CD4-positive, alpha-beta T cell treated with Interleukin-12 subunit alpha and Interleukin-12 subunit beta, for 1 hour (primary cell): ENCODE results near the gene UBE3A.

ENCODE experiments used
- DNase-seq: peaks from one replicate; pipeline ENCODE4 v3.0.0-alpha.2; 2020

UBE3A gene

DNA sequence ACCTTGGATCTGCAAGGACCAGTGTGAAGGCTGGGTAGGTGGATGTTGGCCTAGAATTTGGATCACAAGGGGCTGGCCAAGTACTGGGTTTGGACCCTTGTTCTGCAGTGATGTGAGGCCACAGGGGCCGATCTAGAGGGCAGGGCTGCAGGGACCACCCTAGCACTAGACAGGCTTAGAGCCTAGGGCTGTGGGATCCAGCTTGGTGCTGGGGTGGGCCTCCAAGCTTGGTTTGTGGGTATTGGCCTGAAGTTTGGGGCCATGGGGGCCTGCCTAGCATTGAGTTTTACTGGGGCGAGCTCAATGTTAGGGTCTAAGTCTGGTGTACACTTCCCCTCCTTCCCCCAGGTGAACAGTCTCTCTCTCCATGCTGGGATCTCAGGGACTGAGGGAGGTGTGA is 36.5 kb downstream of the UBE3A start:
- DNase-seq = no peak

DNA sequence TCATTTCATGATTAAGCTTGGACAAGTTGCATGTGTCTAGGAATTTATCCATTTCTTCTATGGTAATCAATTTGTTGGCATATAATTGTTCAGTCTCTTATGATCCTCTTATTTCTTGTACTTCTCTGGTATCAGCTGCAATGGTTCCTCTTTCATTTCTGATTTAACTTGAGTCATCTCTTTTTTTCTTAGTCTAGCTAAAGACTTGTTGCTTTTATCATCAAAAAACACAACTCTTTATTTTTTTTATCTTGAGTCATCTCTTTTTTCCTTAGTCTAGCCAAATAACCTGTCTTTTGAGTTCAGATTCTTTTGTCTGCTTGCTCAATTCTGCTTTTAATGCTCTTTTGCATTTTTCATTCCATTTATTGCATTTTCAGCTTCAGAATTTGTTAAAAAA is 37.3 kb downstream of the UBE3A start:
- no peak for DNase-seq

DNA sequence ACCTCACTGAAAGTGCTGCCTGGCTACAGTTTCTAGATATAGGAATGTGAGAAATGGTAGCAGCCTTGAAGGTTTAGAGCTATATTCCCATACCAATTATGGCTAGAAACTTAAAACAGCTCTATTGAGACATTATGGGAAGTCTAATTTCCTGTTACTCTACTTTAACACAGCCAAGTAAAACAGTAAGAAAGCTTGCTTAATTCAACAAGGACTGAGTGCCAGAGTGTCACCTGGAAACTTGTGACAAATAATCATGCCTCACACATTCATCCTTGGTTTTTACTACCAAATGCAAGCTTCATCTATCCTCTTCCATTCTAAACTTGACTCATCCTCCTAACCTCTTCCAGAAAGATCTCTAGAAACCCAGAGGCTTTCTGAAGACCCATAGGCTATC is 41.7 kb downstream of the UBE3A start:
- DNase-seq = no peak

DNA sequence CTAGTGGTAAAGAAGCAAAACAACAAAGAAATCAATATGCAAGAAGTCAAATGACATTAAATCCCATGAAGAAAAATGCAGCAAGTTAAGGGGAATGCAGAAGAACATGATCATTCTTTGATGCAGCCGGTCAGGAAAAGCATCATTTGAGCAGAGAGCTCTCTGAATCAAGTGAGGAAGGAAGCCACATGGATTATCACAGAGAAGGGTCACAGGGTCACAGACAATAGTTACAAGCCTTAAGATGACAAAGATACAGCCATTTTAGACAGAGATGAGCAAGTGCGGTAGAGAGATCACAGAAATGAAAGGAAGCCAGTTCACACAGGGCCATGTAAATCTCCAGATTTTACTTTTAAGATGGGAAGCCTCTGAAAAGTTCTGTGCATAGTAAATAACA is 43.9 kb downstream of the UBE3A start:
- DNase-seq = no peak

DNA sequence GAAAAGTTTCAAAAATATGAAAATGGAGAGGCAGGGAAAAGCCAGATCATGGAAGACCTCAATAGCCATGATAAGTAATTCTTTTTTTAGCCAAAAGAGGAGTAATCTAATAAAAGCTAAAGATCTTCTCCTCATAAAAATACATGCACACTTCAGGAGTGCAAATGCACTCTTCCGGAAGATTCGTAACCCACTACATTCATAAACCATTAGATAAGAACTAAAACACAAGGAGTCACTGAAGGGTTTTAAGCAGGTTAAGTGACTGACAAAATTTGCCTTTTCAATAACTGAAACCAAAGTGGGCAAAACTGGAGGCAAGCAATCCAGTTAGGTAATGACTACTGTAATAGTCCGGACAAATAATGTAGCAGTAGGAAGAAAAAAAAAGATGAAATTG is 46.0 kb downstream of the UBE3A start:
- DNase-seq = no peak

DNA sequence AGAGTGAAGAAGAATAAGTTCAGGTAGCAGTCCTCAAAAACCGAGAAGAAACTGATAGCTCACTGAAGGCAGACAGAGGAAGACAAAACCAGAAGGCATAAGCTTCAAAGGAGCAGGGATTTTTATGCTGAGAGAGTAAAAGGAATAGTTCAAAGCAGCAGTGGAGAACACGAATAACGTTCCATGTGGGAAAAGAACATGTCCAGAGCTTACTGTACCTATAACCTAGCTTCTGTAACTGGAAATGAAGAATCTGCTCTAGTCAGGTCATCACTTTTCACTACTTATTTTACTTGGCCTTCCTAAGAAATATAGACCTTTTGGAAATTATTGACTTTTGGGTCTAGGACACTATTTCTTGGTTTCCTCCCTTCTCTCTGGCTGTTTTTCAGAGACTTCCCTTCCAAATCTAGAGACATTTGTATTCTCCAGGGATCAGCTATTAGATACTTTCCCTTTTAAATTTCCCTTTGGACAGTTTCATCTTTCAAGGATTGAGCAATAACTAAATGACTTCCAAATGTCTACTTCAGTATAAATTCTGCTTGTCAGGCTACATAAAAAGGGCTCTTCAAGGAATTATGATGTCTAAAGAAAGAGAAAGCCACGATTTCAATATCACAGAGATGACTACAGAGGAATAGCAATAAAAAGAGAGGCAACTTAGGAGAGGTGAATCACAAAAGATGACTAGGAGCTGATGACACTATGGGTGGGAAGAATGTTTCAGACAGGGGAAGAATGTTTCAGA is 46.7 kb downstream of the UBE3A start:
- DNase-seq = no peak

DNA sequence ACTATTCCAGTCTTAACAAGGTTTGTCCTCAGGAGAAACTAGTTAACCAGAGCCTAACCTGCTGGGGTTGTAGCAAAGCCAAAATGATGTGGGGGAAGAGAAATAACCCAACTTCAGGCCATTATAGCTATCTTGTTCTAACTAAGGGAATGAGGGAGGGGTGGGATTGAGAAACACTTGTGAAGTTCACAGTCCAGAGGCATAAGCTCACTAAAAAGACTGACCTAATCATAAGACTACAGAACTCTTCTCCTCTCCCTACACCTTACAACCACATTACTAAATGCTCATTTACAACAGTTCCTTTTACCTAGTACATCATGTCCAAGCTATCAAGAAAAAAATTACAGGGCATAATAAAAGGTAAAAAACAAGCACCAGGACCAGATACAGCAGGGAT is 52.8 kb downstream of the UBE3A start:
- DNase-seq = no peak

DNA sequence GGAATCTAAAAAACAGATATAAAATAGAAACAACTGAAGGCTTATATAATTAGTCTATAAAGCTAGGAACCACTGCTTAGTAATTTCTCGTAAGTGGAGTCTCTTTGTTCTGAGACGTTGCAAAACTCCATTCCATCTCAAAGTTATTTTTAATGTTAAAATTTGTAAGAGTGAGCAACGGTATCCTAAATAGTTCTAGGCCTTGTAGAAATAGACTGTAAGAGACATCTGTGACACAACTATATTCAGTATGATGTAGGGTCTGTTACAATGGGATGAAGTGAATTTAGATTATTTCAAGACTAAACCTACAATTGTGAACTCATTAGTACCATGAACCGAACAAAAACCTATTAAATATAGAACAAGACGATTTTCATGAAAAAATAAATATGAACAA is 57.2 kb downstream of the UBE3A start:
- no peak for DNase-seq

DNA sequence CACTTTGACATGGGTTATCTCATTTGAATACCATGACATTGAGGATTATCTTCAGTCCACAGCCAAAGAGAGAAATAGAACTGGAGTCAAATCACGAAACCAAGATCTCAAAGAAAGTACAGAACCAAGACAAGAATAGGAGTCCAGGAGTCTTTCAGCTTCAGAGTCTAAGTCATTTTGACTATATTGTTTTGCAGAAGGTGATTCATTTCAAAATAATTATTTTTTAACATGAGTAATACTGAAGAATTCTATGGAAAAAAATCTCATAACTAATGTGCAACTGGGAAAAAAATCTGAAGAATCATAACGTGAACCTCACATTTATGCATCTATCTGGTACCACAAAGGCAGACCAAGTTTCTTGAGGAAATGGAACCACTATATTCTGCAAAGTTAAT is 60.3 kb downstream of the UBE3A start:
- no peak for DNase-seq

DNA sequence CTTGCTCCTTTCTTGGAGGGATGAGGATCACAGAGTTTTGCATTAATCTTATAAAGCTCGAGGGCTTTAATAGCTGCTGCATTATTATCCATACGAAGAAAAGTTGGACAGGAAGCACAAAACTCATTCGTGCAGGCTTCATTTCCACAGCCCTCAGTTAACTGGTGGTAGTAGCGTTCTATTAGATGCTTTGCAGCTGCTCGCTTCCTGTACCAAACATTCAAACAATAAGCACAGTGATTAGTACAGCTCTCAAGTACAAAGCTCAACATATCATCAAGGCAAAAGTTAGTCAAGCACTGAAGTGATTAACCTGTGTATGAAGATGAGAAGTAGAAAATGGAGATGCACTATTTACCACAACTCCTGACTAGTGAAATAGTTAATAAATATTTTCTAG is 63.3 kb downstream of the UBE3A start:
- no peak for DNase-seq

DNA sequence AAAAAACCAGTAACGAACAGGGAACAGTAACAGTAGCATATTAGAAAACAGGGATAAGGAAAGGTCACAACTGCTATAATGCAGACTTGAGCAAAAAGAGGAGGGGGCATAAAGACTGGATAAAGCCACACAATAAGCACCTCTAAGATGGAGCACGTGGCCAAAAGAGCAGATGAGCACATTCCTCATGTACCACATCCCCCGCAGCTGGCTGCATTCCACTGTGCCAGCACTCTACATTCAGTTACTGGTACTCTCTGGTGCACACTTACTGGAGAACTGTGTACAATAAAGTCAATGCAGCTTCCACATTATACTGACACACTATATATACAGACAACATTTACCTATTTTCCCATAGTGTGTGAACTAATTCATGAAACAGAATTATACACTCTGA is 64.7 kb downstream of the UBE3A start:
- no peak for DNase-seq

DNA sequence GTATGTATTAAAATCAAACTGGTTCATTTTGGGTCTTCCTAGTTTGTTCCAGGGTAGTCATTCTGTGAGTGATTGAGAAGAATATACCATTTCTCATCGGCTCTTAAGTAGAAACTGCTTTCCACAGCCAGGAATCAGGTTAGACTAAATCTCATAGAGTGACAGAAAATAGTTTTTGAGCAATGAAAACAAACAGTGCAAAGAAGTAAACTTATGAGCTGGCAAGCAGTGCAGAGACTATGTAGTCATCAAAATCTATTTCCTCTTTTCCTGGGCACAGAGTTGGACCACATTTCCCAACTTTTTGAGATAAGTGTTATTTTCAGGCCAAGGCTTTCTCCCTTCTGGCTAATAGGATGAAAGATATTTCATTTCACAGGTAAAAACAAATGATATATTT is 66.5 kb downstream of the UBE3A start:
- no peak for DNase-seq

DNA sequence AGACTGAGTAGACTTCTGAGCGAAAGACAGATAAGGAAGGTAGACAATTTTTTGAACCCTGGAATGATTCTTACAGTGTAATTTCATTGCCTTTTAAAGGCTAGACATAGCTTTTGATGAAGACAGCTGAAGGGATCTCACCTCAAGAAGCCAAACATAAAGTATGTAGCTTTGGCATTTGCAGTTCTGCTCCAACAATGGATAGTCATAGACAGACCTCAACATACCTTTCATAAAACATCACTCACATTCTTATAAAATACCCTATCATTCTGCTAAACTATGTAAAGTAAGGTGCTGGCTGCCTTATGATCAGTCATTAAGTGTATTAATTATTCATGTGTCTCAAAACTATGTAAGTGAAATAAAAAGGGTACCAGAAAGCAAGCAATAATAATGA is 70.0 kb downstream of the UBE3A start:
- no peak for DNase-seq

DNA sequence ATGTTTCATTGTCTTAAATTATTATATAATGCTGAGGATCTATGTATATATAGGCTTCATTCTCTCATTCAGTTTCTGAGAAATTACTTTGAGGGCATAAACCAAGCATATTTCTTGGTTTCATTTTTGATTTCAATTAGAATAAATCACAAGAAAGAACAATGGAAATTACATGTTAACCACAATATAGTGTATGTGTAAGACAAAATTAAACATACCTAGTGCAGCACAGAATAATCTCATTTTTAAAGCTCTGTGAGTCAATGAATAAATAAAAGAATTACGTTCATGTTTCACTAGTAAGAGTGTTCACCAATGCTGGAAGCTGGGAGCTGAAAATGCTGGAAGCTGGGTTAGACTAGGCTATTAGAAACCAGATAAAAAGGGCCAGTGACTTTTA is 72.8 kb downstream of the UBE3A start:
- no peak for DNase-seq

DNA sequence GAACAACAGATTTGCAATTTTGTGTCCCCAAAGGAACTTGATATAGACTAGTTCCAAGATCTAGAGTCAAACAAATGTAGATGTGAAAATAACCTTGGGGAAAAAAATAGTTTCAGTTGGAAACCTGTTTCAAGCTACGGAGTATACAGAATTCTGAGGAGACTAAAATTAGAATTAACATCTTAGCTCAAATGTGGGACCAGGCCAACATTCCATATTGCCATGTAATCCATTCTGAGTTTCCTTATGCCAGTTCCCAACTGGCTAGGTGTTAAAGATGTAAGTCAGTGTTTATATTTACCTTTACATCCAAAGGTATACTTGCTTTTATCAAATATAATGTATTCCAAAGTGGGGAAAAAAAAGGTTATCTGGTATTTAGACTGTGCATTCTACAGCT is 76.3 kb downstream of the UBE3A start:
- no peak for DNase-seq

DNA sequence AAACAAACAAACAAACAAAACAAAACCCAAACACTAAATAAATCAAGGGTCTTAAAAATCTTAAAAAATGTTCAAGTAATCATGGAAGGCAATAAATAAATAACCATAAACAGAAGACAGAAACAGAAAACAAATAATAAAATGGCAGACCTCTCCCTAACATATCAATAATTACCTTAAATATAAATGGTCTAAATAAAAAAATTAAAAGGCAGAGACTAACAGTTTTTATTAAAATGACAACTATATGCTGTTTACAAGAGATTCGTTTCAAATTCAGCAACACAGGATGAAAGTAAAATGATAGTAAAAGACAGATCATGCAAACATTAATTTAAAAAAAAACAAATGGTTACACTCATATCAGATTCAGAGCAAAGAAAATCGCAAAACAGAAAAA is 91.1 kb downstream of the UBE3A start:
- DNase-seq = no peak

DNA sequence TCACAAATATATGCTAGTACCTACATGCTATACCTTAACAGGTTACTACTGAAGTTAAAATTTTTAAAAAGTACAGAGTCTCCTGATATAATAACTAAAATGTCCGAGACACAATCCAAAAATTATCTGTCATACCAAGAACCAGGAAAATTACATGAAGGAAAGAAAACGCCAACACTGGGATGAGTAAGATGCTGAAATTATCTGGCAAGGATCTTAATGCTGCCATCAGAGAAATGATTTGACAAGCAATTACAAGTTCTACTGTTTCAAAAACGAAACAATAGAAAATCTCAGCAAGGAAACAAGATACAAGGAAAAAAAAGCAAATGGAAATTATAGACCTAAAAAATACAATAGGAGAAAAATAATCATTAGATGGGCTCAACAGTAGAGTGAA is 92.5 kb downstream of the UBE3A start:
- DNase-seq = no peak

DNA sequence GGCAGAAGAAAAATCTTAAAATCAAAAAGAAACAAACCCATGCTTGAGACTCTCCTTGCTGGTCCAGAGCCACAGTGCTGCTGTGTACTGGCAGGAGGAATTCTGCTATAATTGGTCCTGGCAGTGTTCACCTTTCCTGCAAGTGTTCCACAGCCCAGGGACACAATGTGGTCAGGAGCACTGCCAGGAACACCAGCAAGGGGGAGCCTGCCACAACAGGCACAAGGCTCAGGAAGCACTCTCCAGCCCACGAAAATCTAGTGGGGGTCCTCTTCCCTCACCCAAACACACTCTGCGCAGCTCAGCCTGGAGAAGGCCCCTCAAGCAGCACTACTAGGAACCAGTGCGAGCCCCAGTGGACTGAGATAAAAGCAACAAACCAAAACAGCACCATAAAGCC is 92.9 kb downstream of the UBE3A start:
- DNase-seq = no peak

DNA sequence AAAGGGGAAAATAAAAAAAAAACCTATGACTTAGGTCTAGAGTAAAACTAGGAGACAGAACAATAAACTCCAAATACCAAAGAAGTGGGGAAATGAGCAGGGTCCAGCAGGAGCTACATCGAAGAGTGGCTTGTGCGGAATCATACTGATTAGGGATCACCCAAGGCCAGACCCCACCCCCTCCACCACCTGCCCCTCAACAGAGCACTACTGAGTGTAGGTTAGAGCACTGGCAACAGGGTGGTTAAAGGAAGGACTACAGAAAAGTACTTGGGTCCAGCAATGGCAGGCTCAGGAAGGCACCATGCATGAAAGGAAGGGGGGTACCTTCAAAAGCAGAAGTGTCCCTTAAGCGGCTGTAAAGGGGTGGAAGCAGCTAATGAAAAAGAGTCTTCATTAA is 96.2 kb downstream of the UBE3A start:
- no peak for DNase-seq

DNA sequence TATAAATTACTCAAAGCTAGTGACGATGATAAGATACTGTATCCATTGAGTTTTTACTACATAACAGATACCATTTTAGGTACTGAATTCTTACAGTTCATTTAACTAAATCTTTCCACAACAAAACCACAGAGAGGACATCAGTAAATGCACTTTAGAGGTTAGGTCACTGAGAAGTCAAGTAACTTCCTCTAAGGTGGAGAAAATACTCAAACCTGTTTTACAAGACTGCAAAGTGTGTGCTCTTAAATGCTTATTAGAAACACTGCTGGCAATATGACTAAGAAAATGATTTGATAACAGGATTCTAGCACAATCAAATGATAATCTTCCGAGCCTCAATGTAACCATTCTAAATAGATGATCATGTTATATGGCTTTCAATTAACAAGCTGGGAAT is 99.4 kb downstream of the UBE3A start:
- no peak for DNase-seq

DNA sequence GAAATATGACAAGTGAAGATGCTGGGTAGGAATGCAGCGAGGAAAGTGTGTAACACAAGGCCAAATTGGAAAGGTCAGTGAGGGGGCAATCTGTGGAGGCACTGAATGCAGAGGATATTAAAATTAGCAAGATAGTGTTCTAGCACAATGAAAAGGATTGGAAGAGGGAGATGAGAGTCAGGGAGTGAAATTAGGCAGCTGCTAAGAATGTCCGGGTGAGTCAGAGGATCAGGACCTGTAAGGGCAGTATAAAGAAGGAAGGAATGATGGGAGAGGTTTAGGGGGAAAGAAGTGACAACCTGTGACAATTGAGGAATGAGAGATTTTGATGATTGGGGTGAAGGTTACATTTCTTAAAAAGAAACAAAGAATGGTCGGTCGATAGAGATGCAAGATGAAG is 103.5 kb downstream of the UBE3A start:
- DNase-seq = no peak

DNA sequence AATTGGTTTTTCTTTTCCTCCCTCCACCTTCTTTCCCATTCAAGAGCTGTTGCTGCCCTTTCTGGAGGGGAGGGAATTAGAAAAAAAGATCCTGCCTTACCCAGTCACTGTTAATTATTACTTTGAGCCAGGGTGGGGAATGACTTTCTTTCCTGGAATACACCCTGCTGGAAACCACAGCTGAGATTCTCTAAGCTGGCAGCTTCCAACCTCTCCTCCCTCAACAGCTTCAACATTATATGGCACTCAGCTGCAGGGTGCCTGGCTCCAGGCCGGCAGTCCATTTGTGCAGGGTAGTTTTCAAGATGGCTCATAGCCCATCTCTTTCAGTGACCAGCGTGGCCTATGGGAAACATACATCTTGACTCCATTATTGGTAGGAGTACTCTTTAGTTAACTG is 105.8 kb downstream of the UBE3A start:
- DNase-seq = no peak

DNA sequence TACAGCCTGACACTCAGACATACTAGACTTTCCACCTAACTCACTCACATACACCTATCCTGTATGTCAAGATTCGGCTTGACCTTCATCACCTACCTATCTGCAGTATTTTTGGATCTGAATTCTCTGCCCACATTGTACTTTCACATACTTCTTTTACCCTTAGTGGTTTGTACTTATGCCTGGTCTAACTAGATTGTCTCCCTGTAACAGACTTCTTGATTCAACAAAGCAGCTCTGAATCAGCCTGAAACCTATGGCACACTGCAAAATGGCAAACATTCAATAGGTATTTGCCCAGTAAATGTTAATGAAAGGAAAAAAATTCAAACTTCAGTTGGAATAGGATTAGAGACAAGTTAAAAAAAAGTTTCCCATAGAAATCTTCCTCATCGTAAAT is 106.5 kb downstream of the UBE3A start:
- no peak for DNase-seq

DNA sequence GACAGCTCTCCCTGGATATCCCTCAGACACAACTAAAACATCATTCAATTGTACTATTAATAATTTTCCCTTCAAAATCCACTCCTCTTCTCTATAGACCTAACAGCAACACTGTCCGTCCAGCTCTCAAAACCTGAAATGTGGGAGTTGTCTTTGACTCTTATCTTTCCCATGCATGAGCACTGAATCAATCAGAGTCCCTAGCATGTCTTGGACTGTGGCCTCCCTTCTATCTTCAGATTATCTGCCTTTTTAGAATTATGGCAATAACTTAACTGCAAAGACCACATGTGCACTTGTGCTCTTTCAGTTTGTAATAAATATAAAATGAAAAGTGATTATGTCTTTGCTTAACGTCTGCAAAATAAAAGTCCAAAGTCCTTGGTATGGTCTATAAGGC is 107.0 kb downstream of the UBE3A start:
- no peak for DNase-seq

DNA sequence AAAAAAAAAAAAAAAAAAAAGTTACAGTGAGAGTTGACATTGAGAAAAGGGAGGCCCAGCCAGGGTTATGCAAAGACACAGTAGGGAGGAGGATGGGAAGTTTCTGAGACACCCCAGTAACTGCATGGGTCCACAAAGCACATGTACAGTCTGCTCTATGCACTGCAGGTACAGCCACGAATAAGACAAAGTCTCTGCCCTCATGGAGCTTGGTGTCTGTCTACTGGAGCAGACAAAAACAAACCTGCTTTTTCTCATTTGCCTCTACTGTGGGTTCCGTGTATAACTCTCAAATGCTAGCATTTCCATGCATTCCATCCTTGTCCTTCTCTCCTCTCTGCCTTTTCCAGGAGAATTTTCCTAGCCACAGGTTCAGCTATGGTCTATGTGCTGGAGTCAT is 107.4 kb downstream of the UBE3A start:
- no peak for DNase-seq

DNA sequence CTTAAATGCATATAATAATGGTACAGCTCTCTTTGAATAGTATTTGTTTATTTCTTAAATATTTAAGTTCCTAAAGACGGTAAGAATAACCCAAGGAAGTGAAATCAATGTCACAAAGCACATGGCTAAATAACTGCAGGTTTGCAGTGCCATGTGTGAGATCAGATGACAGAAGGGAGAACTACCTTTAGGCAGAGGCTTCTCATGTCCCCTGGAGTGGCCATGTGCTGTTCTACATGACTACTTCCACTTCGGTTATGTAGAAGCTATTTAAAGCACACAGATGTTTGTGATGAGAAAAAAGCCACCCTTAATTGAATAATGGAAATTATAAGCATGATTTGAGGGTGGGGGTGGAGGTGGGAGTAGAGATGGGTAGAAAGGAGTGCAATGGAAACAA is 109.1 kb downstream of the UBE3A start:
- DNase-seq = no peak
